Stimulated activated CD8-positive, alpha-beta memory T cell treated with anti-CD3 and anti-CD28 coated beads, Interleukin-4, amount 100 ng/mL, for 24 hours (primary cell): ENCODE measurements around the gene GAREM1.
"Not testable (repeated sequence)": the region's sequence is repeated elsewhere in the genome, so short reads cannot be mapped to it uniquely, and the experiment has no call there.

Experiments
- DNase-seq: peaks from one replicate; pipeline ENCODE4 v3.0.0-alpha.2; 2020; ENCODE audit warnings: low read depth

The GAREM1 gene

GRCh38 chr18:32257084-32257785 is 213.4 kb downstream of the GAREM1 start:
- no peak for DNase-seq

GRCh38 chr18:32255570-32255969 is 215.1 kb downstream of the GAREM1 start:
- no peak for DNase-seq

- DNase-seq: no peak
These were observed 218.4 kb downstream of the GAREM1 start for GRCh38 chr18:32252141-32252860.

GRCh38 chr18:32251466-32251865 is 219.2 kb downstream of the GAREM1 start:
- no peak for DNase-seq

GRCh38 chr18:32249147-32249929 is 221.3 kb downstream of the GAREM1 start:
- DNase-seq: no peak

GRCh38 chr18:32244881-32245280 is 225.8 kb downstream of the GAREM1 start:
- no peak for DNase-seq

GRCh38 chr18:32243358-32243757 is 227.3 kb downstream of the GAREM1 start:
- DNase-seq: no peak

- no peak for DNase-seq
These were observed 228.3 kb downstream of the GAREM1 start for GRCh38 chr18:32242395-32242794.

- no peak for DNase-seq
These were observed 231.9 kb downstream of the GAREM1 start for GRCh38 chr18:32238635-32239268.

GRCh38 chr18:32237049-32237448 is 233.6 kb downstream of the GAREM1 start:
- no peak for DNase-seq

GRCh38 chr18:32233348-32233747 is 237.3 kb downstream of the GAREM1 start:
- DNase-seq: not testable (repeated sequence)

- DNase-seq: no peak
These were observed 251.2 kb downstream of the GAREM1 start for GRCh38 chr18:32219431-32220018.

GRCh38 chr18:32216390-32216789 is 254.3 kb downstream of the GAREM1 start:
- DNase-seq: no peak

GRCh38 chr18:32213693-32214092 is 257.0 kb downstream of the GAREM1 start:
- DNase-seq: no peak
